ENCODE measurements around the gene CADM2.
"Not testable (repeated sequence)": the region's sequence is repeated elsewhere in the genome, so short reads cannot be mapped to it uniquely, and the experiment has no call there.

The CADM2 gene

GRCh38 chr3:85672761-85673160 is 714.0 kb downstream of the CADM2 start:
- DNase-seq (ENCODE audit: low spot score): no peak

GRCh38 chr3:85678713-85679112 is 719.9 kb downstream of the CADM2 start:
- no peak for DNase-seq (ENCODE audit: low spot score)

DNA sequence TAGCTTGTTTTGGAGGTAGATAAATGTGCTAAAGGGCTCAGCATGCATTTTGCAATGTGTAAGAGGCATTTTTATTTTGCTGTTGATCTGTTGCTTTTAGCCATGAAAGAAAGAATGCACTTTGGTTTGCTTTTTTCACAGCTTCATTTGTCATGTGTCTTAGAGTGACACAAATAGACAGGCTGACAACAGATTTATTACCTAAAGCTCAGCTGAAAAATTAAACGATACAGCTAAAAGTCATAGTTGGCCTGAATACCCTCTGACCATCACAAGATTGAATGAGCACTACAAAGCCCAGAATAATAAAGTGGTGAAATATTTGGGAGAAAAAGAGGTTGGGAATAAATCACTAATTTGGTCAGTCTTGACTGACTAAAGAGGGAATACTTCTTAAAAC is 723.1 kb downstream of the CADM2 start:
- DNase-seq (ENCODE audit: low spot score): no peak

DNA sequence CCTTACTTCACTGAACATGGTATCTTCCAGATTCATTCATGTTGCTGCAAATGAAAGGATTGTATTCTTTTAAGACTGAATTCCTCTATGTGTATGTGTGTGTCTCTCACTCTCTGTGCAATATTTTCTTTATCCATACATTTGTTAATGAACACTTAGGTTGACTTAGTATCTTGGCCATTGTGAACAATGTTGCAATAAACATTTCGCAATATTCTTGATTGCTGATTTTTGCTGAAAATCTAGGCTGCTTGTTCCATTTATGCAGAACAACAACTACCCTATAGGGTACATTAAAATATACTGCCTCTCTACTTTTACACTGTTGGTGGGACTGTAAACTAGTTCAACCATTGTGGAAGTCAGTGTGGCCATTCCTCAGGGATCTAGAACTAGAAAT is 732.4 kb downstream of the CADM2 start:
- DNase-seq (ENCODE audit: low spot score): no peak

DNA sequence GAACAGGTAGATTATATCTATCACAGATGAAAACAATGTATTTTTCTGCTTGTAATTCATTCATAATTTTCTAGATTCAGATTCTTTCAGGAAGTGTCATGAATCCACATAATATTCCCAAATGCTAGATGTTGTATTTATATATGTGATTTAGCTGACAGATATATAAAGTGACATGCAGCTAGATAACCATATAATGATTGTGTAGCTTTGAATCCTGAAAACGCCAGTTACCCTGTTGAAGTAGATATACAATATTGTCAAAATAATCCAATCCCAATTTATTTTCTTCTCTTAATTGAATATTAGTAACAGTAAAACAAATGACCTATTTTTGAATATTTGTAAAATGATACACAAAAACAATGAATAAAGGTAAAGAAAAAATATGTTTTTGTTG is 738.4 kb downstream of the CADM2 start:
- DNase-seq (ENCODE audit: low spot score): no peak

GRCh38 chr3:85706130-85706529 is 747.3 kb downstream of the CADM2 start:
- no peak for DNase-seq (ENCODE audit: low spot score)

DNA sequence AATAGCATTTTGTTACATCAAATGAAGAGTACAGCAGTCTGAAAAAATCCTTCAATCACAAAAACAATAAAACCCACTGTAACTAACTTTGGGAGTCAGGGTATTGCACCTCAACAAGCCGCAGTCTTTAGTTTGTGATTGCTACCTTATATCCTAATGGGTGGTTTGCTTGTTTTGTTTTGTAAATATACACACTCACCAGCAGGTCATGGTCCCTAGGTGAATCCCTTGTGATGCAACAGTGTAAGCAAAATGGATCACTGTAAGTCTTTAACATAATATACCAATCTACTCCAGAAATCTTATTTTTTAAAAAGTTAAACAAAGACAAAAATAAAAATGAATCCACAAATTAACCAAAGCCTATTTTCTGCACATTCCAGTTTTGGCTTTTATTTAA is 749.5 kb downstream of the CADM2 start:
- DNase-seq (ENCODE audit: low spot score): not testable (repeated sequence)

GRCh38 chr3:85709346-85709892 is 750.6 kb downstream of the CADM2 start:
- DNase-seq (ENCODE audit: low spot score): no peak

DNA sequence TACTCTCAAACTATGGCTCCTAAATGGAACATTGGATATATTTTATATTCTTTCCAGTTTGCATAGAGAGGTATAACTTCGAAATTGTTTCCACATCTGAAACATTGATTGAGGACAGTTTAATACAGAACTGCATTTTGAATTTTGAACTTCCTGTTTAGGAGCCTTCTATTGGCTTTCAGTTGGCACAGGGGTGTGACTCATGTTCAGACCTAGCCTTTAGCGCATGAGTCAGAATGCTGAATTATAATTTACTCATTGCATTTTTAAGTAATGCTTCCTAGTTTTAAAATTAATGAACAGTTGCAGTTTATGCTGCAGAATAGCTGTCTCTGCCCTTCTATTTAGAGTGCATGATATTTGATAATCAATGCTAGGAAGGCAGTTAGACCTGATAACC is 751.7 kb downstream of the CADM2 start:
- no peak for DNase-seq (ENCODE audit: low spot score)

- no peak for DNase-seq (ENCODE audit: low spot score)
These were observed 762.8 kb downstream of the CADM2 start for GRCh38 chr3:85721409-85722145.

GRCh38 chr3:85725809-85726208 is 767.0 kb downstream of the CADM2 start:
- no peak for DNase-seq (ENCODE audit: low spot score)

- DNase-seq (ENCODE audit: low spot score): peak; percentile 39
These were observed 767.5 kb downstream of the CADM2 start for GRCh38 chr3:85726241-85726640.

GRCh38 chr3:85737846-85738245 is 779.1 kb downstream of the CADM2 start:
- no peak for DNase-seq (ENCODE audit: low spot score)

GRCh38 chr3:85740561-85740960 is 781.8 kb downstream of the CADM2 start:
- DNase-seq (ENCODE audit: low spot score): no peak

DNA sequence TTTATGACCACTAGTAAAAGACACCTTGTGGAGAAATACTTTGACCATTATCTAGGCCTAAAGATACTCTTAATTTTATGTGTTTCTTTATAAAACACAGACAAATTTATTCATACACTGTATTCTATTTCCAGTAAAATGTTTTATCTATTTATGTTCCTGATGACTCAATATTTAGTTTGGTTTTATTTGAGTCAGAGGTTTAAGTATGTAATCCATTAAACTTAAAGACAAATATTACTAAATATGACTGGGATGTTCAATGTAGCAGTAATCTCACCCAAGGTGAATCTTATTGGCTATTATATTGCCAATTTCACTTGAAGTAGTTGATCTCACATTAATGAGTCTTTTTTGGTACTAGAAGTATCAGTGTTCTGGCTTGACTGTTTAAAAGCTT is 799.7 kb downstream of the CADM2 start:
- no peak for DNase-seq (ENCODE audit: low spot score)

DNA sequence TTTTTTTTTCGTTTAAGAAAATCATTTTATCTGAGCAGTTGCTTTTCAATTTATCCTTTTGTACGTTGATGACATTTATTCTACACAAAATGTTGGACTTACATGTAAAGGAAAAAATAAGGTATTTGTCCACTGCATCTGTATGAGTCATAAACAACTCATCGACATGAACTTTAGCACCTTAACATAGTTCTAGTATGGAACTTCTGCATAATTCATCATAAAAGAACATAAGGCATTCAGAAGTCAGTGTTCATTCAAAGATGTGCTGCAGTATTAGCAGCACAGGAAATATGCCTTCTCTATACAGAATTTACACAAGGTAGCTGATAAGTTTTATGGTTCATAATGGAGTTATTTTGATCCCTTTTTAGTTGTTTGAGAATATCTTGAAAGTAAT is 801.6 kb downstream of the CADM2 start:
- DNase-seq (ENCODE audit: low spot score): peak; percentile 0

DNA sequence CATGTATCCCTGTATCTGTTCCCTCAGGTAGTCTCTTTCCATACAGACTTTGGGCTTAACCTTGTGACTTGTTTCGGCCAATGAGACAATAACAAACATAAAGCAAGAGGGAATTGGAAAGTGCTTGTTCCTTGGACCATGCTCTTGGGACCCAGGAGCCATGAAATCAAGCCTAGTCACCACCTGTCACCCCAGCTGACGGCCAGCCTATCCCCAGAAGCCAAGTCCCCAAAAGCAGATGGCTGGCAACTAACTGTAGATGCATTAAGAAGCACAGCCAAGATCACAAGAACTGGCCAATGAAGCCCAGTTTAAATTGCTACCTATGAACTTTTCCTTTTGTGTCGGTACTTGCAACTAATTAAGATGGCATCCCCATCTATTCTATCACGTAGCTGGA is 822.0 kb downstream of the CADM2 start:
- DNase-seq (ENCODE audit: low spot score): no peak

DNA sequence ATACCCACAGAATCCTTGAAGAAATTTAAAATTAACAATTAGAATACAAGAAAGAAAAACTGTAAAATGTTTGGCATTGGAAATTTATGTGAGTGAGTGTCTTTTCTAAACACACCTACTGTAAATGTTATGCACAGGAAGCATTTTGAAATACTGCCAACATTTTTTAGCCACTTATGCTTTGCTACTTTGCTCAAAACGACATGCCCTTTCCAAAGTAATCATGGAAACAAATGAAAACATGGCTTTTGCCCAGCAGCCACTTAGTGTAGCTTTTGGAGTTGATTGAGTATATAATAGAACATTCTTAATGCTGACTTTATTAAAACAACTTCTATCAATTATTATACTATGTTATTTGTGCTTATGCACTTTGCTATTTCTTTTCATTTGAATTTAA is 823.0 kb downstream of the CADM2 start:
- DNase-seq (ENCODE audit: low spot score): no peak

GRCh38 chr3:85783291-85783690 is 824.5 kb downstream of the CADM2 start:
- no peak for DNase-seq (ENCODE audit: low spot score)

DNA sequence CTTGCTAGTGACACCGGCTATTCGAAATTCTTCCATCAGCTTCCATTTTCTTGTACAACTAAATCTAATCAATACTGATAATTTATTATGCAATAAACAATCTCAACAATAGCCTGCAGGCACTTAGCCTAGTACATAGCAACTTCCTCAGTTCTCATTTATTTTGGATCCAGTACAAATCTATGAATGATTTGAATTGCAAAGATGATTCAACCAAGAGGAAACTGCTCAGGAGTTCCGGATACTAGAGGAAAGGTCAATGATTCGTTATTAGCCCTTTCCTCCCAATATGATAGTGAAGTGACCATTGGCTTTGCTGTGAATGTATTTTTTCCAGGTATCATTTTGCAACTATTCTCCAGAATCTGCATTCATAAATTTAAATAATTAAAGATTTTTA is 827.0 kb downstream of the CADM2 start:
- DNase-seq (ENCODE audit: low spot score): no peak

DNA sequence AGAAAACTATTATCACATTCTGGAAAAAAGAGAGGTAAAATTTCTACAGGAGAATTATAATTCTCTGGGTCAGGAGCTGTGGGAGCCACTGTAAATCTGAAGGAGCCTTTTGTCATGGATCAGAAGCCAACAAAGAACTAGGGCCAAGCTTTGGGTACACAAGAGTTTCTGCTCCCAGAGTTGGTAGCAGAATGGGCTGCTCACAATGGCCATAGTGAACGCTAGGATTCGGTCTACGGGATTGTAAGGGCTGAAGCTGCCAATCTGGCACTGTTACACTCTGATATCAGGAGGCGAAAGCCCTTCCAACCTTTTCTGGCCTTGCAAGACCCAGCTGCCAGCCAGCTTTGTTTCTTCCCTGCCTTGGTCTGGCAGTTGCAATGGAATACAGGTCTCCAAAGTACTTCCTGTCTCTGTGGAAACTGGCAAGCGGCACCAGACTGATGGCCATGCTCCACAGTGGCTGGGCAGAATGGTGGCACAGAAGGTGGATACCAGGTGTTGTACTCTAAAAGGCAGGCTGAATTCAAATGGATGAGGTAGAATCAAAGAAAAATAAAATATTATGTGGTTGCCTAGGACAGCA is 831.7 kb downstream of the CADM2 start:
- DNase-seq (ENCODE audit: low spot score): no peak

DNA sequence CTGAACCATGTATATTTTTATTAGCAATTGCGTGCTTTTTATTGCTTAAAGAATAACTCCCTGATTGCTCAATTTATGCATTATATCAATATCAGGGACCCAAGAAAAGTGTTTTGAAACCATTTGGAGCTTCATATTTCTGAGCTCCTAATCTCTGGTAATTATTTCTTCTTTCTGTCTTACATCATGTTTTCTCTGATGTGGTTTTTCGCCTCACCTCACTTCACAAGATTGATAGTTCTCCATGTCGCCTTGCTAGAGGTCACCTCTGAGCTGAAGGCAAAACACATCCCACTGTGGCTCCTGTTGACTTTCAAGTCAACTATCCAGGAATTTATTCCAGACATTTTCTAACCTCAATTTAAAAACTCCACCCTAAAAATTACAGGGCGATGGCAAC is 837.4 kb downstream of the CADM2 start:
- DNase-seq (ENCODE audit: low spot score): peak; percentile 61

GRCh38 chr3:85800676-85801075 is 841.9 kb downstream of the CADM2 start:
- DNase-seq (ENCODE audit: low spot score): no peak

DNA sequence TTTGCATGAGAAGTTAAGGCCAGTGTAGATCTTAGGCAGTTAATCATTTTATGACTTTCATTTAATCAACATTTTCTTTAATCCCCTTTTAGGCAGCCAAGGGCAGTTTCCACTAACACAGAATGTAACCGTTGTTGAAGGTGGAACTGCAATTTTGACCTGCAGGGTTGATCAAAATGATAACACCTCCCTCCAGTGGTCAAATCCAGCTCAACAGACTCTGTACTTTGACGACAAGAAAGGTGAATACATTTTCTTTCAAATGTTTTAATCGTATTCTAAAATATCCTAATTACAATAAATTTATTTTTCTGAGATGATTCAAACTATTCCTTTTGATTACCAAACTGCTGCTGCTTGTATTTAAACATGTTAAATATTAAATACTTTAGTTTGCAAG is 843.2 kb downstream of the CADM2 start:
- peak; percentile 6 for DNase-seq (ENCODE audit: low spot score)
